ENCODE results near the gene DDX39B. TPM values are rescaled to one million over a fixed set of nuclear protein-coding genes. Genes with fewer than 3 reads are reported as not detected.

The DDX39B gene
- total and polyA plus RNA-seq, 2 of the 8 experiments (the other 6 are each of a cell fraction or from before 2014, with no cell fraction given): 780 to 1,164 TPM

GRCh38 chr6:31529329-31530150, 12.3 kb downstream of the DDX39B start:
- FAIRE-seq: no peak
- H3K27ac ChIP-seq (ENCODE audit: low read depth, low read length): no peak overlapping the region
- ChIA-PET POLR2A (ENCODE audit: partially characterized antibody) (interaction anchor here (0.7 to 18.4 kb wide), 22 partner anchors 9 to 131 kb away, joined by 3 to 428 read pairs (median 6); partner anchors contain the start of genes ATP6V1G2, C6orf47, DDX39B and LST1), CTCF (ENCODE audit: partially characterized antibody) (interaction anchor here (0.6 to 2.2 kb wide), 6 partner anchors 9 to 151 kb away, joined by 3 to 8 read pairs (median 5); no protein-coding TSS in a partner anchor)
- H3K4ac ChIP-seq (replicated peaks; ENCODE audit: insufficient read length, low read depth, low read length): no peak overlapping the region
- TF ChIP-seq POLR2A (IDR thresholded peaks at IDR 0.05; ENCODE audit: control extremely low read depth in 1 of 2, low read depth in 2 of 2, low read length in 2 of 2): peak in 1 of 2 experiments; percentile 22
- no peak for TF ChIP-seq TCF12 (IDR thresholded peaks at IDR 0.05; ENCODE audit: low read depth, low read length)
- peak; percentile 50; the same call in 1 of the 2 replicates for TF ChIP-seq ATF2 (IDR thresholded peaks at IDR 0.05; ENCODE audit: low read length)
- no peak overlapping the region for H2BK120ac ChIP-seq (replicated peaks; ENCODE audit: low read depth, low read length)
- H2AK5ac ChIP-seq (ENCODE audit: low read depth, low read length): no peak overlapping the region
- H4K5ac ChIP-seq (ENCODE audit: insufficient read length, low read depth, low read length): no peak overlapping the region
- peaks cover 37 to 54% (median 44%) of the 10 kb centered on the region in 4 experiments for H3K36me3 ChIP-seq (ENCODE audit: control insufficient read depth in 2 of 4, insufficient read depth in 4 of 4, low read length in 3 of 4)
- H2BK15ac ChIP-seq (ENCODE audit: low read length): no peak overlapping the region
- H3K18ac ChIP-seq (ENCODE audit: extremely low read depth, low read length): no peak overlapping the region
- peaks cover 0 to 3% of the 10 kb centered on the region in 2 experiments; a peak in 1 of 4 replicates for H3K79me2 ChIP-seq (ENCODE audit: control insufficient read depth in 1 of 2, insufficient read depth in 2 of 2, low read length in 2 of 2)
- H4K91ac ChIP-seq (replicated peaks; ENCODE audit: insufficient read length, low read length): no peak overlapping the region
- no peaks in the 10 kb centered on the region for H3K23me2 ChIP-seq (ENCODE audit: low read depth, low read length)
- no peak overlapping the region for H3K14ac ChIP-seq (ENCODE audit: insufficient read length)
- no peak overlapping the region for H2BK20ac ChIP-seq (ENCODE audit: low read length)
- 79% methylated on average over 9 of the region's 12 CpGs; no CpG with 5 or more reads in 1 of the 2 experiments for WGBS, 2 experiments (ENCODE audit: extremely low coverage in 1 of 2, insufficient coverage in 1 of 2, insufficient read length in 1 of 2, insufficient replicate concordance in 2 of 2, low coverage in 1 of 2, low lambda C conversion rate in 2 of 2, missing lambda C conversion rate in 1 of 2)
- peaks cover 1 to 5% (median 4%) of the 10 kb centered on the region in 4 experiments; a peak in 4 of 7 replicates for H3K4me1 ChIP-seq (replicated peaks in 1 of 4; ENCODE audit: control insufficient read depth in 3 of 4, insufficient read depth in 4 of 4, low read length in 3 of 4)
- no peak overlapping the region for H2BK5ac ChIP-seq (ENCODE audit: low read depth, low read length)
- no peak overlapping the region; the same call in 1 of the 2 replicates for H4K8ac ChIP-seq (ENCODE audit: extremely low read depth, insufficient read depth, low read length)
- H3K23ac ChIP-seq (ENCODE audit: insufficient read length): no peak overlapping the region
- H3K4me2 ChIP-seq (ENCODE audit: insufficient read depth in 1 of 2, low read depth in 2 of 2, low read length in 2 of 2): no peak overlapping the region
- no peaks in the 10 kb centered on the region for H3K9me3 ChIP-seq (ENCODE audit: insufficient read depth in 2 of 2, low read depth in 1 of 2, low read length in 1 of 2)
- H3K9ac ChIP-seq (replicated peaks in 1 of 4; ENCODE audit: extremely low read depth in 1 of 4, low read depth in 3 of 4, low read length in 3 of 4): no peak overlapping the region
- DNase-seq (ENCODE audit: low read depth in 1 of 2, low spot score in 2 of 2): no peak
- no peak overlapping the region for H2BK12ac ChIP-seq (ENCODE audit: low read depth, low read length)
- no peak overlapping the region for H3K56ac ChIP-seq (replicated peaks; ENCODE audit: insufficient read length, low read depth, low read length)
- H3K79me1 ChIP-seq (ENCODE audit: low read depth, low read length): peaks cover 7% of the 10 kb centered on the region; the same call in 1 of the 2 replicates
- no peak overlapping the region for H3K4me3 ChIP-seq (ENCODE audit: extremely low read depth in 1 of 4, insufficient read depth in 2 of 4, low read depth in 3 of 4, low read length in 4 of 4)
- peaks cover 20 to 34% of the 10 kb centered on the region in 2 experiments for H4K20me1 ChIP-seq (replicated peaks in 1 of 2; ENCODE audit: control insufficient read depth in 1 of 2, insufficient read depth in 2 of 2, low read length in 2 of 2)
- no peak overlapping the region for H2AFZ ChIP-seq (ENCODE audit: low read length)
- no peaks in the 10 kb centered on the region for H3K27me3 ChIP-seq (replicated peaks in 1 of 4; ENCODE audit: control insufficient read depth in 3 of 4, extremely low read depth in 1 of 4, insufficient read depth in 3 of 4, low read length in 3 of 4)

Measured in H1 (cell line).